ENCODE results near the gene SMARCC1.
A peak's percentile ranks its signal among the peaks of the same experiment; 100 is the strongest.

The SMARCC1 gene

GRCh38 chr3:47652142-47652541 is 129.6 kb downstream of the SMARCC1 start:
- H3K4me3 ChIP-seq (replicated peaks; ENCODE audit: low read depth, low read length), result no peak overlapping the region
- DNase-seq (ENCODE audit: low read depth), result no peak
- TF ChIP-seq CTCF (IDR thresholded peaks at IDR 0.05; ENCODE audit: low read length, missing control alignments), result no peak

GRCh38 chr3:47650294-47650693 is 131.4 kb downstream of the SMARCC1 start:
- no peak overlapping the region for H3K4me3 ChIP-seq (replicated peaks; ENCODE audit: low read depth, low read length)
- no peak for DNase-seq (ENCODE audit: low read depth)
- TF ChIP-seq CTCF (IDR thresholded peaks at IDR 0.05; ENCODE audit: low read length, missing control alignments), result no peak

GRCh38 chr3:47647550-47647949 is 134.1 kb downstream of the SMARCC1 start:
- DNase-seq (ENCODE audit: low read depth), result no peak
- no peak overlapping the region for H3K4me3 ChIP-seq (replicated peaks; ENCODE audit: low read depth, low read length)
- no peak for TF ChIP-seq CTCF (IDR thresholded peaks at IDR 0.05; ENCODE audit: low read length, missing control alignments)

GRCh38 chr3:47646362-47646761 is 135.3 kb downstream of the SMARCC1 start:
- H3K4me3 ChIP-seq (replicated peaks; ENCODE audit: low read depth, low read length), result no peak overlapping the region
- peak; percentile 11 for DNase-seq (ENCODE audit: low read depth)
- no peak for TF ChIP-seq CTCF (IDR thresholded peaks at IDR 0.05; ENCODE audit: low read length, missing control alignments)

- TF ChIP-seq CTCF (IDR thresholded peaks at IDR 0.05; ENCODE audit: low read length, missing control alignments), result no peak
- DNase-seq (ENCODE audit: low read depth), result peak; percentile 14
- no peak overlapping the region for H3K4me3 ChIP-seq (replicated peaks; ENCODE audit: low read depth, low read length)
Measured at GRCh38 chr3:47645551-47645950, 136.1 kb downstream of the SMARCC1 start.

GRCh38 chr3:47643092-47643491 is 138.6 kb downstream of the SMARCC1 start:
- H3K4me3 ChIP-seq (replicated peaks; ENCODE audit: low read depth, low read length), result no peak overlapping the region
- DNase-seq (ENCODE audit: low read depth), result no peak
- no peak for TF ChIP-seq CTCF (IDR thresholded peaks at IDR 0.05; ENCODE audit: low read length, missing control alignments)

- no peak for DNase-seq (ENCODE audit: low read depth)
- H3K4me3 ChIP-seq (replicated peaks; ENCODE audit: low read depth, low read length), result no peak overlapping the region
- no peak for TF ChIP-seq CTCF (IDR thresholded peaks at IDR 0.05; ENCODE audit: low read length, missing control alignments)
Measured at GRCh38 chr3:47641739-47642138, 140.0 kb downstream of the SMARCC1 start.

All from fibroblast of pulmonary artery (primary cell).